Measurements from ENCODE around the gene ZNF337. TPM values are rescaled to one million over a fixed set of nuclear protein-coding genes. Genes with fewer than 3 reads are reported as not detected.
"Not testable (repeated sequence)": the region's sequence is repeated elsewhere in the genome, so short reads cannot be mapped to it uniquely, and the experiment has no call there.

ZNF337 gene
- total RNA-seq, 1 donor from 2014 or later, result 16.2 TPM

- peak overlapping the region; percentile 80 for H3K27ac ChIP-seq (ENCODE audit: low read depth, low read length)
- H3K9ac ChIP-seq (ENCODE audit: low read depth in 1 of 3, low read length in 3 of 3), result peak overlapping the region; percentile 77 to 89 (median 89)
- H3K9me3 ChIP-seq (ENCODE audit: control insufficient read depth in 3 of 3, low read length in 3 of 3), result no peaks in the 10 kb centered on the region
Observed at GRCh38 chr20:25697132-25697446, 436 bp upstream of the ZNF337 start.

GRCh38 chr20:25695532-25696370, 902 bp downstream of the ZNF337 start:
- H3K4me3 ChIP-seq (ENCODE audit: low read length in 3 of 3), result peak overlapping the region; percentile 89 to 95 (median 95)
- H3K9me3 ChIP-seq (ENCODE audit: control insufficient read depth in 3 of 3, low read length in 3 of 3), result no peaks in the 10 kb centered on the region
- peaks cover 0 to 2% (median 0%) of the 10 kb centered on the region in 3 donors for H3K36me3 ChIP-seq (ENCODE audit: control insufficient read depth in 3 of 3, insufficient read depth in 3 of 3, low read length in 3 of 3)
- H3K27ac ChIP-seq (ENCODE audit: low read depth, low read length), result peak overlapping the region; percentile 80
- H3K27me3 ChIP-seq (ENCODE audit: control insufficient read depth in 3 of 3, insufficient read depth in 3 of 3, low read length in 3 of 3), result no peaks in the 10 kb centered on the region
- peaks cover 4 to 8% (median 8%) of the 10 kb centered on the region in 3 donors for H3K4me1 ChIP-seq (ENCODE audit: control insufficient read depth in 3 of 3, insufficient read depth in 3 of 3, low read length in 3 of 3)
- H3K9ac ChIP-seq (ENCODE audit: low read depth in 1 of 3, low read length in 3 of 3), result peak overlapping the region; percentile 89 to 91 (median 89)

More at GRCh38 chr20:25697132-25697446, 436 bp upstream of the ZNF337 start:
- Histone ChIP-seq H3K4me1 (ENCODE audit: control insufficient read depth in 3 of 3, insufficient read depth in 3 of 3, low read length in 3 of 3) (peaks cover 4 to 8% (median 8%) of the 10 kb centered on the region in 3 donors), H3K27me3 (ENCODE audit: control insufficient read depth in 3 of 3, insufficient read depth in 3 of 3, low read length in 3 of 3) (no peaks in the 10 kb centered on the region), H3K4me3 (ENCODE audit: low read length in 3 of 3) (peak overlapping the region; percentile 89 to 95 (median 95)), H3K36me3 (ENCODE audit: control insufficient read depth in 3 of 3, insufficient read depth in 3 of 3, low read length in 3 of 3) (peaks cover 0 to 2% (median 0%) of the 10 kb centered on the region in 3 donors)

- Histone ChIP-seq H3K27me3 (ENCODE audit: control insufficient read depth in 3 of 3, insufficient read depth in 3 of 3, low read length in 3 of 3) (no peaks in the 10 kb centered on the region), H3K9me3 (ENCODE audit: control insufficient read depth in 3 of 3, low read length in 3 of 3) (no peaks in the 10 kb centered on the region), H3K27ac (ENCODE audit: low read depth, low read length) (no peak overlapping the region), H3K4me1 (ENCODE audit: control insufficient read depth in 3 of 3, insufficient read depth in 3 of 3, low read length in 3 of 3) (peaks cover 4 to 8% (median 8%) of the 10 kb centered on the region in 3 donors), H3K36me3 (ENCODE audit: control insufficient read depth in 3 of 3, insufficient read depth in 3 of 3, low read length in 3 of 3) (peaks cover 0 to 2% (median 0%) of the 10 kb centered on the region in 3 donors), H3K4me3 (ENCODE audit: low read length in 3 of 3) (no peak overlapping the region), H3K9ac (ENCODE audit: low read depth in 1 of 3, low read length in 3 of 3) (no peak overlapping the region)
Observed at GRCh38 chr20:25692499-25692898, 4.2 kb downstream of the ZNF337 start.

GRCh38 chr20:25690427-25690826, 6.2 kb downstream of the ZNF337 start:
- peaks cover 15 to 16% (median 16%) of the 10 kb centered on the region in 3 donors for H3K4me1 ChIP-seq (ENCODE audit: control insufficient read depth in 3 of 3, insufficient read depth in 3 of 3, low read length in 3 of 3)
- H3K9ac ChIP-seq (ENCODE audit: low read depth in 1 of 3, low read length in 3 of 3), result no peak overlapping the region
- H3K27me3 ChIP-seq (ENCODE audit: control insufficient read depth in 3 of 3, insufficient read depth in 3 of 3, low read length in 3 of 3), result no peaks in the 10 kb centered on the region
- H3K4me3 ChIP-seq (ENCODE audit: low read length in 3 of 3), result no peak overlapping the region
- no peaks in the 10 kb centered on the region for H3K9me3 ChIP-seq (ENCODE audit: control insufficient read depth in 3 of 3, low read length in 3 of 3)
- H3K36me3 ChIP-seq (ENCODE audit: control insufficient read depth in 3 of 3, insufficient read depth in 3 of 3, low read length in 3 of 3), result peaks cover 0 to 8% (median 2%) of the 10 kb centered on the region in 3 donors
- H3K27ac ChIP-seq (ENCODE audit: low read depth, low read length), result no peak overlapping the region

- Histone ChIP-seq H3K36me3 (ENCODE audit: control insufficient read depth in 3 of 3, insufficient read depth in 3 of 3, low read length in 3 of 3) (peaks cover 5 to 9% (median 8%) of the 10 kb centered on the region in 3 donors), H3K27me3 (ENCODE audit: control insufficient read depth in 3 of 3, insufficient read depth in 3 of 3, low read length in 3 of 3) (no peaks in the 10 kb centered on the region), H3K4me3 (ENCODE audit: low read length in 3 of 3) (peak overlapping the region in 1 of 3 donors; percentile 30), H3K4me1 (ENCODE audit: control insufficient read depth in 3 of 3, insufficient read depth in 3 of 3, low read length in 3 of 3) (peaks cover 15 to 19% (median 19%) of the 10 kb centered on the region in 3 donors), H3K9ac (ENCODE audit: low read depth in 1 of 3, low read length in 3 of 3) (peak overlapping the region in 1 of 3 donors; percentile 57), H3K9me3 (ENCODE audit: control insufficient read depth in 3 of 3, low read length in 3 of 3) (no peaks in the 10 kb centered on the region), H3K27ac (ENCODE audit: low read depth, low read length) (peak overlapping the region; percentile 26)
Observed at GRCh38 chr20:25686081-25687067, 10.3 kb downstream of the ZNF337 start.

- no peaks in the 10 kb centered on the region for H3K9me3 ChIP-seq (ENCODE audit: control insufficient read depth in 3 of 3, low read length in 3 of 3)
- no peak overlapping the region for H3K4me3 ChIP-seq (ENCODE audit: low read length in 3 of 3)
- H3K27me3 ChIP-seq (ENCODE audit: control insufficient read depth in 3 of 3, insufficient read depth in 3 of 3, low read length in 3 of 3), result no peaks in the 10 kb centered on the region
- H3K9ac ChIP-seq (ENCODE audit: low read depth in 1 of 3, low read length in 3 of 3), result peak overlapping the region in 1 of 3 donors; percentile 46
- peak overlapping the region; percentile 26 for H3K27ac ChIP-seq (ENCODE audit: low read depth, low read length)
- H3K36me3 ChIP-seq (ENCODE audit: control insufficient read depth in 3 of 3, insufficient read depth in 3 of 3, low read length in 3 of 3), result peaks cover 5 to 14% (median 13%) of the 10 kb centered on the region in 3 donors
- H3K4me1 ChIP-seq (ENCODE audit: control insufficient read depth in 3 of 3, insufficient read depth in 3 of 3, low read length in 3 of 3), result peaks cover 15 to 19% (median 19%) of the 10 kb centered on the region in 3 donors
Observed at GRCh38 chr20:25685276-25686080, 11.2 kb downstream of the ZNF337 start.

- H3K4me3 ChIP-seq (ENCODE audit: low read length in 3 of 3); H3K9ac ChIP-seq (ENCODE audit: low read depth in 1 of 3, low read length in 3 of 3); H3K27ac ChIP-seq (ENCODE audit: low read depth, low read length); H3K27me3 ChIP-seq (ENCODE audit: control insufficient read depth in 3 of 3, insufficient read depth in 3 of 3, low read length in 3 of 3); H3K9me3 ChIP-seq (ENCODE audit: control insufficient read depth in 3 of 3, low read length in 3 of 3): not testable (repeated sequence)
- peaks cover 15 to 19% (median 19%) of the 10 kb centered on the region in 3 donors for H3K4me1 ChIP-seq (ENCODE audit: control insufficient read depth in 3 of 3, insufficient read depth in 3 of 3, low read length in 3 of 3)
- peaks cover 5 to 16% (median 14%) of the 10 kb centered on the region in 3 donors for H3K36me3 ChIP-seq (ENCODE audit: control insufficient read depth in 3 of 3, insufficient read depth in 3 of 3, low read length in 3 of 3)
Observed at GRCh38 chr20:25683826-25684225, 12.8 kb downstream of the ZNF337 start.

GRCh38 chr20:25683050-25683449, 13.6 kb downstream of the ZNF337 start:
- H3K9me3 ChIP-seq (ENCODE audit: control insufficient read depth in 3 of 3, low read length in 3 of 3), result no peaks in the 10 kb centered on the region
- no peak overlapping the region for H3K27ac ChIP-seq (ENCODE audit: low read depth, low read length)
- peaks cover 15 to 19% (median 19%) of the 10 kb centered on the region in 3 donors for H3K4me1 ChIP-seq (ENCODE audit: control insufficient read depth in 3 of 3, insufficient read depth in 3 of 3, low read length in 3 of 3)
- peaks cover 9 to 20% (median 18%) of the 10 kb centered on the region in 3 donors for H3K36me3 ChIP-seq (ENCODE audit: control insufficient read depth in 3 of 3, insufficient read depth in 3 of 3, low read length in 3 of 3)
- H3K4me3 ChIP-seq (ENCODE audit: low read length in 3 of 3), result no peak overlapping the region
- no peaks in the 10 kb centered on the region for H3K27me3 ChIP-seq (ENCODE audit: control insufficient read depth in 3 of 3, insufficient read depth in 3 of 3, low read length in 3 of 3)
- no peak overlapping the region for H3K9ac ChIP-seq (ENCODE audit: low read depth in 1 of 3, low read length in 3 of 3)

GRCh38 chr20:25676164-25676809, 20.4 kb downstream of the ZNF337 start:
- no peak overlapping the region for H3K27ac ChIP-seq (ENCODE audit: low read depth, low read length)
- H3K9me3 ChIP-seq (ENCODE audit: control insufficient read depth in 3 of 3, low read length in 3 of 3), result no peaks in the 10 kb centered on the region
- no peaks in the 10 kb centered on the region for H3K4me1 ChIP-seq (ENCODE audit: control insufficient read depth in 3 of 3, insufficient read depth in 3 of 3, low read length in 3 of 3)
- no peak overlapping the region for H3K9ac ChIP-seq (ENCODE audit: low read depth in 1 of 3, low read length in 3 of 3)
- H3K27me3 ChIP-seq (ENCODE audit: control insufficient read depth in 3 of 3, insufficient read depth in 3 of 3, low read length in 3 of 3), result no peaks in the 10 kb centered on the region
- no peak overlapping the region for H3K4me3 ChIP-seq (ENCODE audit: low read length in 3 of 3)
- peaks cover 39 to 55% (median 45%) of the 10 kb centered on the region in 3 donors for H3K36me3 ChIP-seq (ENCODE audit: control insufficient read depth in 3 of 3, insufficient read depth in 3 of 3, low read length in 3 of 3)

Data from skeletal muscle tissue (tissue), 4 donors.